Activated T-cell treated with anti-CD3 and anti-CD28 coated beads, Interleukin-2, amount 50 U/mL, for 4 hours (primary cell): ENCODE measurements around the gene MEOX1. TPM values are rescaled to one million over a fixed set of nuclear protein-coding genes. Genes with fewer than 3 reads are reported as not detected.

Source experiments
- ATAC-seq, 2 donors: fragments of 200-7000 bp; cut with Tn5 transposase; one replicate each; pipeline ENCODE4 v1.10.0; 2021
- DNase-seq: peaks from one replicate; pipeline ENCODE4 v3.0.0-alpha.2; 2020
- H3K27me3 Mint-ChIP-seq: one replicate; pipeline ENCODE4 v1.8.0; 2021; ENCODE audit warnings: low read depth, mixed read lengths
- H3K36me3 Mint-ChIP-seq: one replicate; pipeline ENCODE4 v1.8.0; 2022; ENCODE audit warnings: mixed read lengths; ENCODE audit not compliant: insufficient read depth
- H3K4me1 Mint-ChIP-seq: one replicate; pipeline ENCODE4 v1.8.0; 2021; ENCODE audit warnings: low read depth, mixed read lengths
- H3K4me3 Mint-ChIP-seq: one replicate; pipeline ENCODE4 v1.8.0; 2021; ENCODE audit warnings: mild to moderate bottlenecking, moderate library complexity, mixed read lengths
- H3K9me3 Mint-ChIP-seq: one replicate; pipeline ENCODE4 v1.8.0; 2021; ENCODE audit warnings: mixed read lengths
- total RNA-seq, 3 donors: library from RNA; stranded (reverse); gene quantifications; one replicate each; pipeline ENCODE4 v1.2.1, GENCODE V29; 2021

Gene MEOX1
- total RNA-seq, result under 1 TPM; 0.21 to 0.35 (median 0.24) TPM

- peak; percentile 90 to 94 for ATAC-seq
- Mint-ChIP-seq H3K27me3 (no peaks in the 10 kb centered on the region), H3K36me3 (no peaks in the 10 kb centered on the region), H3K4me3 (peak within 1 kb of the TSS; percentile 74), H3K9me3 (no peaks in the 10 kb centered on the region), H3K4me1 (peaks cover 40% of the 10 kb centered on the region)
- no peak for DNase-seq
These were observed at the start of gene MEOX1 for GRCh38 chr17:43661699-43662412. MEOX1 (minus strand) TSS chr17:43661922; CDS start chr17:43661534, 388 bp downstream.

- H3K36me3 Mint-ChIP-seq, result no peaks in the 10 kb centered on the region
- peaks cover 55% of the 10 kb centered on the region for H3K27me3 Mint-ChIP-seq
- no peak overlapping the region for H3K4me3 Mint-ChIP-seq
- H3K4me1 Mint-ChIP-seq, result peaks cover 14% of the 10 kb centered on the region
- H3K9me3 Mint-ChIP-seq, result no peaks in the 10 kb centered on the region
- no peak for ATAC-seq
- DNase-seq, result no peak
These were observed 48.4 kb upstream of the MEOX1 start for GRCh38 chr17:43710101-43710500.

DNA sequence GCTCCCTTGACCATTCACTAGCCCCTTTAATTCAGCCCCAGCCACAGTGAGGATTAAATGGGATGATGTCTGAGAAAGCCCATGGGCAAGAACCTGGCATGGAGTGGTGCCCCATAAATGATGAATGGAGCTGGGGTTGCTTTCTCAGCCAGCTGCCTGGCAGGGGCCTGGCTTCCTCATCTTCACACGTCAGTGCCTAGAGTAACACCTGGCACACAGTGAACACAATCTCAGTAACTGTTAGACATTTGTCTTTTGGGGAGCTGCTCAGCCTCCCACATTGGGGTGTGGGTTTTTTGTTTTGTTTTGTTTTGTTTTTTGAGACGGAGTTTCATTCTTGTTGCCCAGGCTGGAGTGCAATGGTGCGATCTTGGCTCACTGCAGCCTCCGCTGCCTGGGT is 47.5 kb upstream of the MEOX1 start:
- no peaks in the 10 kb centered on the region for H3K36me3 Mint-ChIP-seq
- ATAC-seq (no peak), DNase-seq (no peak)
- H3K4me3 Mint-ChIP-seq, result no peak overlapping the region
- H3K9me3 Mint-ChIP-seq, result no peaks in the 10 kb centered on the region
- peaks cover 8% of the 10 kb centered on the region for H3K4me1 Mint-ChIP-seq
- H3K27me3 Mint-ChIP-seq, result peaks cover 46% of the 10 kb centered on the region

- H3K4me1 Mint-ChIP-seq, result no peaks in the 10 kb centered on the region
- peaks cover 32% of the 10 kb centered on the region for H3K27me3 Mint-ChIP-seq
- DNase-seq, result no peak
- H3K36me3 Mint-ChIP-seq, result no peaks in the 10 kb centered on the region
- no peaks in the 10 kb centered on the region for H3K9me3 Mint-ChIP-seq
- H3K4me3 Mint-ChIP-seq, result no peak overlapping the region
- no peak for ATAC-seq
These were observed 45.5 kb upstream of the MEOX1 start for GRCh38 chr17:43707184-43707583.

DNA sequence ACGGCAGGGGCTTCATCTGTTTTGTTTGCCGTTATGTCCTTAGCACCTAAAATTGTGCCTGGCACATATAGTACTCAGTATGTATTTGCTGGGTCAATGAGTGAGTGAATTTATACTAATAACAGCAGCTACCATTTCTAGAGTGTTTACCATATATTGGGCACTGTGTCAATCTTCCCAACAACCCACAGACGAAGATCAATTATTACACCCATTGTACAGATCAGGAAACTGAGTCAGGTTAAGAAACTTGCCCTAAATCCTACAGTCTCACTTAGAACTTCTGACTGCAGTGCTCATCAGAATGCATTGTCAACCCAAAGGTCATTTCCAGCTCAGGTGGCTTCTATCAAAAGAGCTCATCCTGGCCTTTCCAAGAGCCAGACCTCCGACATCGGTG is 44.5 kb upstream of the MEOX1 start:
- Mint-ChIP-seq H3K27me3 (peaks cover 24% of the 10 kb centered on the region), H3K4me3 (no peak overlapping the region), H3K4me1 (peaks cover 4% of the 10 kb centered on the region), H3K9me3 (no peaks in the 10 kb centered on the region), H3K36me3 (no peaks in the 10 kb centered on the region)
- ATAC-seq, result no peak
- no peak for DNase-seq

GRCh38 chr17:43703630-43704029 is 41.9 kb upstream of the MEOX1 start:
- Mint-ChIP-seq H3K27me3 (peaks cover 15% of the 10 kb centered on the region), H3K4me1 (peaks cover 7% of the 10 kb centered on the region), H3K36me3 (no peaks in the 10 kb centered on the region), H3K4me3 (no peak overlapping the region), H3K9me3 (no peaks in the 10 kb centered on the region)
- ATAC-seq, result no peak
- no peak for DNase-seq

GRCh38 chr17:43702637-43703036 is 40.9 kb upstream of the MEOX1 start:
- Mint-ChIP-seq H3K4me1 (peaks cover 7% of the 10 kb centered on the region), H3K9me3 (no peaks in the 10 kb centered on the region), H3K4me3 (no peak overlapping the region), H3K27me3 (peaks cover 18% of the 10 kb centered on the region), H3K36me3 (no peaks in the 10 kb centered on the region)
- no peak for DNase-seq
- peak; percentile 66 to 67 for ATAC-seq

DNA sequence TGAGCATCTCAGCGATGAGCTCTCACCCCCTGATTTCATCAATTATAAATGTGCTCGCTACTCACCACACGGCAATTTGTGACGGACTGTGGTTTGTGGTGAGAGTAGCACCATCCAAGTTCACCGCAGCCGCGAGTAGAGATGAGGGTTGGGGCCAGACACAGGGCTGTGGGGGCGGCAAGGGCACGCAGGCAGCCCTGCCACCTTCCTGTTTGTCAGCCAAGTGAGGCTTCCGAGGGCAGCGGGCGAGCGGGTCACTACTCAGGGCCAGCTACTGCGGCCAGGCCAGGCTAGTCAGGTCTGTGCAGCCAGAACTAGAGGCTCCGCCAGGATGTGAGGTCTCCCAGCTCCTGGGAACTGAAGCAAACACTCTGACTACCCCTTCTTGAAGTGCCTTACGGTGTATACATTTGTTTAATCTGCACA is 39.6 kb upstream of the MEOX1 start:
- ATAC-seq, result peak; percentile 71 to 78
- peaks cover 18% of the 10 kb centered on the region for H3K27me3 Mint-ChIP-seq

DNA sequence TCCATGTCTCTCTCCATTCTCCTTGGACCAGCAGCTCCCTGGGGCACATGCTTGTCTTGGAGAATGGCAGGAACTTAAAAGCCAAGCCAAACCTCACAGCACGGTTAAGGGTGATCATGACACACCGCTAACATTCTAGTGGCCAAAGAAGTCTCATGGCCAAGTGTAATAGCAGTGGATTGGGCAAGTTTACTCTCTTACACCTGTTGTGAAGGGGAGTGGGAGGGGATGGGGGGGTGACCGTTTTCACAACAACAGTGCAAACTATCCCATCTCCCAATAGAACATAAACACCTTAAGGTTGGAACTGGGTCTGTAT is 37.7 kb upstream of the MEOX1 start:
- no peak for DNase-seq
- Mint-ChIP-seq H3K9me3 (no peaks in the 10 kb centered on the region), H3K36me3 (no peaks in the 10 kb centered on the region), H3K4me3 (no peak overlapping the region), H3K27me3 (peaks cover 15% of the 10 kb centered on the region), H3K4me1 (peaks cover 7% of the 10 kb centered on the region)
- no peak for ATAC-seq

More for the DNA sequence above, 39.6 kb upstream of the MEOX1 start:
- no peak for DNase-seq
- Mint-ChIP-seq H3K36me3 (no peaks in the 10 kb centered on the region), H3K4me1 (peaks cover 7% of the 10 kb centered on the region), H3K9me3 (no peaks in the 10 kb centered on the region), H3K4me3 (no peak overlapping the region)

DNA sequence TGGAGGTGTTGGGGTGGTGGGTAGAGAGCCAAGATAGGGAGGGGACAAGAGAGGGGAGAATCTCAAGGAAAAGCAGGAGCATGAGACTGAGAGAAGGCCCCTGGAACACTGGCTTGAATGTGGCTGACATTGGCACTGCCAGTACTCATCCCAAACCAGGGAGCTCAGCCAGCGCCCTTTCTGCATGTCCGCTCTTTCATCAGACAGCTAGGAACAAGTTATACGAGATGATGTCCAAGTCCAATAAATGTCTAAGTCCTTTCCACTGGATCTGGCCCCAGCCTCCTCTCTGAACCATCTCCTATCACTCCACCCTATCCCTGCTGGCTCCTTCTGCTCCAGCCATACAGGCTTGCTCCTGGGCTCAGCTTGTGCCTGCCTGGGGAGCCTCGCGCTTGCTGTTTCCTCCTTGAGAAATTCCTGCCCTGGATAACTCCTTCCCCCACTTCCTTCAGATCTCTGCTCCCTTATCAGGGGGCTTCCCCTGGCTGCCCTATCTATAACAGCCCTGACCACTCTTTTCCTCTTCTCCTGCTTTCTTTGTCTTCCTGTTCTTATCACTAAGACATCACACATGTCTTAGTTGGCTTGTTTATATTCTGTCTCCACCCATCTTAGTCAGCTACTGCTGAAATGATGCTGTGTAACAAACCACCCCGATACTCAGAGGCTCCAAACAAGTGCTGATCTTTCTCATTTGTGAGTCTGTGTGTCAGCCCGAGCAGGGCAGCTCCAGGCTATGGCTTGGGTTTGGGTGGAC is 37.1 kb upstream of the MEOX1 start:
- no peak for DNase-seq
- no peak for ATAC-seq
- Mint-ChIP-seq H3K4me3 (no peak overlapping the region), H3K36me3 (no peaks in the 10 kb centered on the region), H3K4me1 (peaks cover 7% of the 10 kb centered on the region), H3K9me3 (no peaks in the 10 kb centered on the region), H3K27me3 (peaks cover 17% of the 10 kb centered on the region)

DNA sequence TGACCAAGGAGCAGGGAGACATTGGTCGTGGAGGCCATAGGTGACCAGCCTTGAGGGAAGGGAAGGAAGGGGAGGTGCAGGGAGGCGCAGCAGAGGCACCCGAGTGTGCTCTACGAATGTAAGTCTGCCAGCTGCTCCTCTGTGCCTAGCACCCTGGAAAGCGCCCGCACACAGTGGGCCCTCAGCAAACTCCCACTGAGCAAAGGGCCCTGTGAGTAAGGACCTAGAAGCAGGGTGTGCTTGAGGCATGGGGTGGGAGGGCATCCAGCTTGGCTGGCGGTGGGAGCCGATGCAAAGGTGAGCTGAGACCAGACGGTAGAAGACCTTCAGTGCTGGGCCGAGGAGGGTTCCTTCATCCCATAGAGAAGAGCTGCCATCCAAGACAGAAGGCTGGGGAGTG is 36.2 kb upstream of the MEOX1 start:
- no peak overlapping the region for H3K4me3 Mint-ChIP-seq
- ATAC-seq (no peak), DNase-seq (no peak)
- peaks cover 19% of the 10 kb centered on the region for H3K27me3 Mint-ChIP-seq
- no peaks in the 10 kb centered on the region for H3K9me3 Mint-ChIP-seq
- H3K4me1 Mint-ChIP-seq, result peaks cover 7% of the 10 kb centered on the region
- H3K36me3 Mint-ChIP-seq, result no peaks in the 10 kb centered on the region

- peaks cover 21% of the 10 kb centered on the region for H3K27me3 Mint-ChIP-seq
- no peak for DNase-seq
- no peaks in the 10 kb centered on the region for H3K9me3 Mint-ChIP-seq
- no peak for ATAC-seq
- H3K36me3 Mint-ChIP-seq, result no peaks in the 10 kb centered on the region
- H3K4me1 Mint-ChIP-seq, result peaks cover 7% of the 10 kb centered on the region
- H3K4me3 Mint-ChIP-seq, result no peak overlapping the region
These were observed 35.2 kb upstream of the MEOX1 start for GRCh38 chr17:43696891-43697290.

DNA sequence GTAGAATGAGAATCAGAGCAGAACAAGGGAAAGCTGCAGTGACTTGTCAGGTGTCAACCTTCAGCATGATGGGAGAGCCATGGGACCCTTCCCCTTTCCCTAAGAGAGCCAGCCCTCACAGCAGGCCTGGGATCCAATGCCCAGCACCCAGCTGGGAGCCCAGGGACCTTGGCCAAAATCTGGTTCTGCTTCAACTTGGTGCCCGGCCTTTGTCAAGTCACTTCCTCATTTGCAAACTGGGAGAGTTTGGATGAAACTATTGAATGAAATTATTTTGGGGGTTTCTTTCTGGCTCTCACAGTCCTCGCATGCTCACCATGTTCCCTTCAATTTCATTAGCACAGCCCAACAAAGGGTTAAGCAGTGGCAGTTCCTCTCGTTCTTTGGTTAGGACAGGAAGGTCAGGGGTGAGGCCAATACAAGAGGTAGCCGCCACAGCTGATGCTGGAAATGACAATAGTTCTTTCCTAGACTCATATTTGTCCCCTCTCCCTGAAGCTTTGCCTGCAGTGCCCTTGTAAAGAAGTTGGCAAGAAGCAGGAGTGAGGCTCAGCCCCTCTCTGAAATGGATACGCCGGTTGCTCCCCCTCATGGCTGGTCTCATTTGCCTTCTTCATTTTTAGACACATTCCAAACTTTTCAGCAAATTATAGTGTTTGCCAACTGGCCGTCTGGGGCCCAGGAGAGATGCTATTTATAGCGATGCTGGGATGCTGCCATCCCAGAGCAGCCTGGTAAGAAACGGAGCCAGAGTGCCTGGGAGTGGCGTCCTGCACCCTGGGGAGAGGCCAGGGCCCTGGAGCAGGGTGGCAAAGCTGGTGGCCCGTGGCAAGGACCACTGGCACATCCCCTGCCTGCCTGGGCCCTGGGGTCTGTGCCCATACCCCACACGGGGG is 34.5 kb upstream of the MEOX1 start:
- peaks cover 4% of the 10 kb centered on the region for H3K4me1 Mint-ChIP-seq
- H3K36me3 Mint-ChIP-seq, result no peaks in the 10 kb centered on the region

GRCh38 chr17:43694081-43694870 is 32.6 kb upstream of the MEOX1 start:
- H3K27me3 Mint-ChIP-seq, result peaks cover 22% of the 10 kb centered on the region
- peak; percentile 90 to 91 for ATAC-seq
- DNase-seq, result peak; percentile 70
- H3K9me3 Mint-ChIP-seq, result no peaks in the 10 kb centered on the region
- H3K36me3 Mint-ChIP-seq, result no peaks in the 10 kb centered on the region
- H3K4me3 Mint-ChIP-seq, result no peak overlapping the region
- H3K4me1 Mint-ChIP-seq, result no peaks in the 10 kb centered on the region

More for the DNA sequence above, 34.5 kb upstream of the MEOX1 start:
- Mint-ChIP-seq H3K27me3 (peaks cover 24% of the 10 kb centered on the region), H3K9me3 (no peaks in the 10 kb centered on the region), H3K4me3 (no peak overlapping the region)
- DNase-seq (no peak), ATAC-seq (no peak)
